GM21423 (cell line): ENCODE measurements around the gene PODXL2.
"Not testable (repeated sequence)": the region's sequence is repeated elsewhere in the genome, so short reads cannot be mapped to it uniquely, and the experiment has no call there.

Source experiments
- ATAC-seq: cut with Tn5 transposase; IDR thresholded peaks from one replicate; pipeline ENCODE4 v1.9.1; 2021; ENCODE audit warnings: mild to moderate bottlenecking, moderate library complexity; ENCODE audit not compliant: unreplicated experiment

PODXL2 gene

DNA sequence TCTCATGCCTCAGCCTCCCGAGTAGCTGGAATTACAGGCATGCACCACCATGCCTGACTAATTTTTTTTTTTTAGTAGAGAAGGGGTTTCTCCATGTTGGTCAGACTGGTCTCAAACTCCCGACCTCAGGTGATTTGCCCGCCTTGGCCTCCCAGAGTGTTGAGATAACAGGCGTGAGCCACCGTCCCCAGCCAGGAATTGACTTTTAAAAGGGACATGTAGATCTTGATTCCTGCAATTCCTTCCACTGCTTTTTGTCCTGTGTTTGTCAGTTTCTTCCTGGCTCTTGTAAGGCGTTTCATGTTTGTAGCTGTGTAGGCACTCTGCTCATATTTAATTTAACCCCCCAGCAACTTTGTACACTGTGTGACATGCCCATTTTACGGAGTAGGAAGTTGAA, 23.4 kb upstream of the PODXL2 start:
- ATAC-seq, result not testable (repeated sequence)

DNA sequence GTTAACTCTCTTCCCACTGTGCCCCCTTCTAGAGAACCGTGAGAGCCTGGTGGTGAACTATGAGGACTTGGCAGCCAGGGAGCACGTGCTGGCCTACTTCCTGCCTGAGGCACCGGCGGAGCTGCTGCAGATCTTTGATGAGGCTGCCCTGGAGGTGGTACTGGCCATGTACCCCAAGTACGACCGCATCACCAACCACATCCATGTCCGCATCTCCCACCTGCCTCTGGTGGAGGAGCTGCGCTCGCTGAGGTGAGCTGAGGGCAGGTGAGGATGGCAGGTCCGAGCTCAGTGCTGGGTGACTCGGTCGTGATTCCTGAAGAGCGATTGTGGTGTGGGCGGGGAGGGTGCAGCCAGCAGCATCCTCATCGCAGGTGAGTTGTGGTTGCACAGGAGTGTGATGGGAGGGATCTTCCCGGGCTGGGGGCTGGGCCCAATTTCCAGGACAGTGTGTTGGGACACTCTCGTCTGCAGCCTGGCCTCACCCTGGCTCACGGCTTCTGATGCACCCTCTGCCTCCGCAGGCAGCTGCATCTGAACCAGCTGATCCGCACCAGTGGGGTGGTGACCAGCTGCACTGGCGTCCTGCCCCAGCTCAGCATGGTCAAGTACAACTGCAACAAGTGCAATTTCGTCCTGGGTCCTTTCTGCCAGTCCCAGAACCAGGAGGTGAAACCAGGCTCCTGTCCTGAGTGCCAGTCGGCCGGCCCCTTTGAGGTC, 22.7 kb upstream of the PODXL2 start:
- ATAC-seq, result no peak

DNA sequence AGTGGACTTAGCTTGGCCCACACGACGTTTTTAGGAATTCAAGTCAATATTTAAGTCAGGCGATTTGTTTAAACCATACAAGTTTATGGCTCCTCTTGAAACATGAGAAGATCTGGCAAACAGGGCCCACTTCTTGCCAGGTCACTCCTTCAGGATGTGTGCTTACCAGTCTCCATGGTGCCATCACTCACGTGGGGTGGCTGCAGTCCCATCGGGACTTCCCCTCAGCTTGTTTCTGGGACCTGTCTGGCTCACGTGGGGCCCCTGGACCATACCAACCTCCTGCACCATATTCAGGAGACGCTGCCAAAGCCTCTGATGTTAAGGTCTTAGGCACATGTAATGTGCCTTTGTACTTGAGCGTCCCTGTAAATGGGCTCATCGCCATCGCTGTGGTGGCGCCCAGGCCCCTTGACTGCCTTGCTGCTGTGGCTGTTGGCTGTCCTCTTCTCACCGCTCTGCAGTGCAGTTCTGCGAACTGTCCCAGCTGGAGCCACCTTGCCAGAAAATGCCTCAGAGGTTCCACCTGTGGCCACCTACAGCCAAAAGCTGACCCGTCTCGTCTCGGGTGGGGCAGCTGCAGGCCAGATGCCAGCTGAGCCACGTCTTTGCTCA, 21.9 kb upstream of the PODXL2 start:
- no peak for ATAC-seq

DNA sequence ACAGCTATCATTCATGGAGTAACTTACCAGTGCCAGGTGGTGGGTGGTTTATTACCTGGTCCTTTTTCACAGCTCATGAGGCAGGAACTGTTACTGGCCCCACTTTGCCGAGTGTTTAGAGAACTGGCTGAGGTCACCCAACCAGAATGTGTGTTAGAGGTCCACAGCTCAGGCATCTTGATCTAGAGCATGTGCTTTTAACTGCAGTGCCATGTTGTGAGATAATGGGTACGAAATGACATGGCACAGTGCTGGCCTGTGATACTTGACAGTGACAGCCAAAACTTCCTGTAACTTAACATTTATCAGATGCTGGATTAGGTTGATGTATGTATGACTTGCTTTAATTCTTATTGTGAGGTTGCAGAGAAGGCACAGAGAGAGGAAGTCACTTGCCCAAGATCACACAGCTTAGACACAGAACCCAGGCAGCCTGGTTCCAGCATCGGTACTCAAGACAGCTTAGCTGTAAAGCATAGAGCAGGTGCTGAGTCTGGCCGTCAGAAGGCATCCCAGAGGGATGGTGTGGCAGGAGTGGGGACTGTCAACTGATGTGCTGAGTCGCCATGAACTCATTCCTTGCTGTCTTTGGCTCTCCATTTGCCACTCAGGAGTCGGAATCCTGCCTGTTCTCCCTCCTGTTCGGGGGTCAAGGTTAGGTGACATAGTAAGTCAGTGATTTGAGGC, 21.2 kb upstream of the PODXL2 start:
- no peak for ATAC-seq

DNA sequence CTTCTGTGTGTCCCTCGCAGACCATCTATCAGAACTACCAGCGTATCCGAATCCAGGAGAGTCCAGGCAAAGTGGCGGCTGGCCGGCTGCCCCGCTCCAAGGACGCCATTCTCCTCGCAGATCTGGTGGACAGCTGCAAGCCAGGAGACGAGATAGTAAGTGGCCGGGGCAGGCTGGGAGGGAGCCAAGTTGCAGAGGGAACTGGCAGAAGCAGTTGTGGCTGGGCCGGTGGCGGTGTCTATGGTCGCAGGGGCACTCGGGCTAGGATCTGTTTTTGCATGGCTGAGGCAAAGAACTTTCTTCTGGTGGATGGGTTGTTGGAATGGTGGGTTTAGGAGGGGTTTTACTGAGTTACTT, 20.6 kb upstream of the PODXL2 start:
- ATAC-seq, result no peak

DNA sequence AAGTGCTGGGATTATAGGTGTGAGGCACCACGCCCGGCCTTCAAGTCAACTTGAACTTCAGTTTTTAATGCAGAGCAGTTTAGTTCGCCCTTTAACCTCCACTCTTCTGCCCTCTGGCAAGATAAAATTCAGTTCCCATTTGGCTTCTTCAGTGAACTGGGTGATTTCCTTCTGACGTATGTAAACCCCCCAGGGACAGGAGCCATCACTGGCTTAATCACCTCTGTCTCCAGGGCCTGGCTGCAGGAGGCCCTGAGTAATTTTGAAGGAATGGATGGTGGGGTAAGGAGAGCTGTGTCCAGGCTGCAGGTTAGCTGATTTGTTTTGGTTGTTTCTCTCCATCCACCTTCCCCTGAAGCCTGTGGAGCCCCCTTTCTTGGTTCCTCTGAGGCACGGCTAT, 18.9 kb upstream of the PODXL2 start:
- no peak for ATAC-seq

DNA sequence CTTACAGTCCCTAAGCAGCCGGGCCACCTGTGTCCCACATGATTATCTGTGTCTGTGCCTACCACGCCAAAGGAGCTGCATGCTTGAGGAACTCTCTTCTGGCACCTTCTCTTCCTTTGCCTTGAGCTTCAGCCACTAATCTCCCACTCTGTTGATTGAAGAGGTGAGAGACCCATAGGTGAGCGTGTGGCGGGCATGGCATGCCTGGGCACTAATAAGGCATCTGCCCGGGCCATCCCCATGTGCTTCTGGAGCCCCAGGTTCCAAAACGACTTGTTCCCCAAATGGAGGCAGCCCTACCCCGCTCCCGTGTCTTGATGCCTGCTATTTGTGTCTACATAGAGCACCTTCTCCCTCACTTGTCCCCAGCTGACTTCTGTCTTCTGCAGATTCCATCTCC, 17.7 kb upstream of the PODXL2 start:
- no peak for ATAC-seq

DNA sequence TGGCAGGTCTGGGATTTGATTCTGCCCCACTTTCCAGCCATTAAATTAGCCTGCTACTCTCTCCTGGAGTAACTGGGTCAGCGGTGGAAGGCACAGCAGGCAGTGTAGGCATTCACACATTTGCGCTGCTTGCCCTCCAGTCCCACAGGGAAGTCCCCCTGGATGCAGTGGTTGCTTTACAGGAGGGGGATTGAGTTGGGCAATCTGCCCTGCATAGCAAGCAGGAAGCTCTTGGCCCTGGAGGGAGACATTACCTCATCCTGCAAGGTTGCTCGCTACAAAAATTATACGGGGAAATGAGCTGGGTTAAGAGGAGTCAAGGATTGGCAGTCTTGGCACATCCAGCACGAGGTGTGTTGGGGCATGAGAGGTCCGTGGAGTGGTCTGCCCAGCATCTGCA, 16.0 kb upstream of the PODXL2 start:
- ATAC-seq, result no peak

DNA sequence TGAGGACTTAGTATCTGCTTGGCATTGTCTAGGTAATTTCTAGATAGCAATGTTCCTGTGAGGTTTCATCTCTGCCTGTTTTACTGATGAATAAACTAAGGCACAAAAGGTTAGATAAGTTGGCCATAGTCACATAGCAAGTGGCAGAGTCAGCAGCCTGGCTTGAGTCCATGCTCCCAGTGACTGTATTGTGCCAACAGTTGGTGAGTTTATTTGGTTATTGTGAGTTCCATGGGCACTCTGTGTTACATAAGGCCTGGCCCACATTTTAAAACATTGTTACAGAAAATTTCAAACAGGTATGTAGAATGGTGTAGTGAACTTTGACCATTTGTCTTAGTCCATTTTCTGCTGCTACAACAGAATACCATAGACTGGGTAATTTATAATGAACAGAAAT, 15.6 kb upstream of the PODXL2 start:
- ATAC-seq, result no peak

DNA sequence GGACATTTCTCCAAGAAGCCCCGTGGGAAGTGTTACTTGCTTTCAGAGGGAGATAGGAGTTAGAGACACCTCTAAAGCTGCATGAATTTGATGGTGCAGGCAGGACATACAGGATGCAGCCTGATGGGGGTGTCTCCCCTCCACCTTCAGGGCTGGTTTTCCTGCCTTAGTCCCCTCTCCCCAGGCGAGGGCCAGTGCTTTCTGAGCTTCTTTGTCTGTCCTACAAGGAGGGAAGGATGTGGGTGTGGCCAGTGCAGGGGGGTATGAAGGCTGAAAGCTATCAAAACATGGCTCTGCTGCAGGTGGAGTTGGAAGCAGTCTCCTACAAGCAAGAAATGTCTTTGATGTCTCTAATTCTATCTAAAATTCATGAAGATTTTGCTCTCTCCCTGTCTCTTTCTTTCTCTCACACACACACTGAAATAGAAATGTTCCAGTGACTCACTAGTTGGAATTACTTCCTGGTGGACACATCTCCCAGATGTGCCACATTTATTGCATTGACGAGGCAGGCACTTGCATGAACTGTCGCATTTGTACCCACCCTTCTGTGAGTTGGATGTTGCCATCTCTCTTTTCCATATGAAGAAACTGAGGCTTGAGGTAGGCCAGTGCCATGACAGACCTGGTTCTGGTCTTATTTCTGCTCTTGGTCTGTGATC, 13.9 kb upstream of the PODXL2 start:
- no peak for ATAC-seq

DNA sequence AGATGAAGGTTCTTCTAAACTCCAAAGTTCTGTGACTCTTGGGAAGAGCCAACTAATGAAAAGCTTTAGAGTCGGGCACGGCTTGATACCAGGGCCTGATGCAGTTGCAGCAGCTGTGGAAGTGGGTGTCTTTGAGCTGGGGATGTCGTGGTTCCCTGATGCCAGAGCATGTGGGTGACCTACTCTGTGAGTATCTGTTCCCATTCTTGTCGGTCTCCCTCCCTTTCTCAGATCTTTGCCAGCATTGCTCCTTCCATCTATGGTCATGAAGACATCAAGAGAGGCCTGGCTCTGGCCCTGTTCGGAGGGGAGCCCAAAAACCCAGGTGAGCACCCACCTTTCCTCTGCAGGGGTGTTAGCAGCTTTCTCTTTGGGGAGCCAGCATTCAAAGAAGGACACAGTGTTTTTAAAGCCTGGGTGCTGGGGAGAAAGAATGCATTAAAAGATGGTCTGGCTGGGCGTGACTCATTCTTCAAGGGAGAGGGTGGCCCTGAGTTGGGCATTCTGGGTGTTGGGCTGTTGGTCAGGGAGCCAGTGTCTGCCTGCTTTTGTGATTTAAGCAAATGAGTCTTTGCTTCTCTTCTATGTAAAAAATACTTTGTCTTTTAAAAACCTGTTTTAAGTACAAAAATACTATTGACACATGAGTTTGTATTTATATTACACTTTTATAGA, 13.2 kb upstream of the PODXL2 start:
- ATAC-seq, result no peak

DNA sequence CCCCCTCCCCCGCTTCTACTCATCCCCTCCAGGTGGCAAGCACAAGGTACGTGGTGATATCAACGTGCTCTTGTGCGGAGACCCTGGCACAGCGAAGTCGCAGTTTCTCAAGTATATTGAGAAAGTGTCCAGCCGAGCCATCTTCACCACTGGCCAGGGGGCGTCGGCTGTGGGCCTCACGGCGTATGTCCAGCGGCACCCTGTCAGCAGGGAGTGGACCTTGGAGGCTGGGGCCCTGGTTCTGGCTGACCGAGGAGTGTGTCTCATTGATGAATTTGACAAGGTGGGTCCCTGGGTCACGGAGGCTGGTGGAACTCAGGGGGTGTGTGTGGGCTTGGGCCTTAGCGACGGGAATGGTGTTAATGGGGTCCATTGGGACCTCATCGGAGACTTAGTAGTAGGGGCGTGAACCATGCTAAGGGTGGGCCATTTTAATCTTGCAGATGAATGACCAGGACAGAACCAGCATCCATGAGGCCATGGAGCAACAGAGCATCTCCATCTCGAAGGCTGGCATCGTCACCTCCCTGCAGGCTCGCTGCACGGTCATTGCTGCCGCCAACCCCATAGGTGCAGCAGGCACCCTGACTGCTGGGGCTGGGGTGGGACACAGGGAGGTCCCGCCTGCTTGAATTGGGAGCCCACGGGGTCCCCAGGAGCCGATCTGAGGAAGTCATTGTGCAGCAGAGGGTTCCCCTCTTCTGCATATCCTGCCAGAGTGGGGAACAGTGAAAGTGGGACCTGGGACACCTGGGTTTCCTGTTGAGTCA, 12.0 kb upstream of the PODXL2 start:
- no peak for ATAC-seq

DNA sequence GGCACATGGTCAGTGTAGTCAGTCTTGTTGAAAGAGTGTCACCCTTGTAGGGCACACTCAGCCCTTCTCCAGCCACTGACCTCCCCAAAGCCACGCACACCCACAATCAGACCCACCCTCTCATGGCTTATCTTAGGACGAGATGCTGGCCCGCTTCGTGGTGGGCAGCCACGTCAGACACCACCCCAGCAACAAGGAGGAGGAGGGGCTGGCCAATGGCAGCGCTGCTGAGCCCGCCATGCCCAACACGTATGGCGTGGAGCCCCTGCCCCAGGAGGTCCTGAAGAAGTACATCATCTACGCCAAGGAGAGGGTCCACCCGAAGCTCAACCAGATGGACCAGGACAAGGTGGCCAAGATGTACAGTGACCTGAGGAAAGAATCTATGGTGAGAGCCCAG, 10.1 kb upstream of the PODXL2 start:
- no peak for ATAC-seq

DNA sequence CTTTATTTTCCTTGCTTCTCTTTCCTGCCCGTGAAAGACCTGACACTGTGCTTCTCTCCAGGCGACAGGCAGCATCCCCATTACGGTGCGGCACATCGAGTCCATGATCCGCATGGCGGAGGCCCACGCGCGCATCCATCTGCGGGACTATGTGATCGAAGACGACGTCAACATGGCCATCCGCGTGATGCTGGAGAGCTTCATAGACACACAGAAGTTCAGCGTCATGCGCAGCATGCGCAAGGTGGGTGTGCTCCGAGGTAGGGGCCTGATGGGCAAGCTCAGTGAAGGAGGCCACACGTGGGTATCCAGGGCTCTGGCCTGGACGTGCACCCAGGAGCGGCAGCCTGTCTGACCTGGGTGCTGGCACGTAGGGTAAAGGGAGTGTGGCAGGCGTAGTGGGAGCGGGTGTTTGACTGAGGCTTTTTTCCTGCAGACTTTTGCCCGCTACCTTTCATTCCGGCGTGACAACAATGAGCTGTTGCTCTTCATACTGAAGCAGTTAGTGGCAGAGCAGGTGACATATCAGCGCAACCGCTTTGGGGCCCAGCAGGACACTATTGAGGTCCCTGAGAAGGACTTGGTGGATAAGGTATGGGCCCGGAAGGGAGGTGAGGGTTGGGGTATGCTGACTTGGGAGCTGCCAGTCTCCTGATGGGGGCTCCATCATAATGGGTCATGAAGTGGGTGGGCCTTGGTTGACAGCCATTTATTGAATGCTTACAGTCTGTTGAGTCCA, 8.2 kb upstream of the PODXL2 start:
- no peak for ATAC-seq

DNA sequence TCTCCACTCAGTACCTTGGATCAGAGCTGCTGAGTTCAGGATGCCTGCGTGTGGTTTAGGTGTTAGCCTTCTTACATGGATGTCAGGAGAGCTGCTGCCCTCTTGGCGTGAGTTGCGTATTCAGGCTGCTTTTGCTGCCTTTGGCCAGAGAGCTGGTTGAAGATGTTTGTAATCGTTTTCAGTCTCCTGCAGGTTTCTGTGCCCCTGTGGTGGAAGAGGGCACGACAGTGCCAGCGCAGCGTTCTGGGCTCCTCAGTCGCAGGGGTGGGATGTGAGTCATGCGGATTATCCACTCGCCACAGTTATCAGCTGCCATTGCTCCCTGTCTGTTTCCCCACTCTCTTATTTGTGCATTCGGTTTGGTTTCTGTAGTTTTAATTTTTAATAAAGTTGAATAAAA, 7.0 kb upstream of the PODXL2 start:
- no peak for ATAC-seq

DNA sequence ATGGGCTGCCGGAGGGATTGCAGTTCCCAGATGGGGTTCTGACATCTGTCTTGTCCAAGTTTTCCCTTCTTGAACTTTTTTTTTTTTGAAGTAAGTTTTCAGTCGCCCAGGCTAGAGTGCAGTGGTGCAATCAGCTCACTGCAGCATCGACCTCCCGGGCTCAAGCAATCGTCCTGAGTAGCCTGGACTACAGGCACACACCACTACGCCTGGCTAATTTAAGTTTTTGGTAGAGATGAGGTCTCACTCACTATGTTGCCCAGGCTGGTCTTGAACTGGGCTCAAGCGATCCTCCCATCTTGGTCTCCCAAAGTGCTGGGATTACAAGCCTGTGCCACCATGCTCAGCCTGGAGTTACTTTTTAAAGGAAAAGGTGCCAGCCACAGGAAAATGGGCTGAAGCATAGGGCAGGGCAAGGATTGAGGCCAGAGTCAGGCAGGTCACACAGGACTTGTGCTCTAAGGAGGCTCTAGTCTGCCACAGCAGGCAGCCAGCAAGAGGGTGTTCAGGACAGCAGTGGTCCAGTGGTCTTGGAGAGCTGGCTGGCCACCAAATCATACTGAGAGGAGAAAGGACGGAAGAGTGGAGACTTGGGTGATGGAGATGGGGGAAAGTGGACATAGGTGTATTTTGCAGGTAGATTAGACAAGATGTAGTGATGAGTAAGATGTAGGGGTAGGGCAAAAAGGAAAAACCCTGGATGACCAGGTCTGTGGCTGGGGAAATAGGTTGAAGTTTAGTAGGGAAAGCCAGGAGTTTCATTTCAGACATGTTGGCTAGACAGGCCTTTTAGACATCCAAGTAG, 6.0 kb upstream of the PODXL2 start:
- ATAC-seq, result no peak

DNA sequence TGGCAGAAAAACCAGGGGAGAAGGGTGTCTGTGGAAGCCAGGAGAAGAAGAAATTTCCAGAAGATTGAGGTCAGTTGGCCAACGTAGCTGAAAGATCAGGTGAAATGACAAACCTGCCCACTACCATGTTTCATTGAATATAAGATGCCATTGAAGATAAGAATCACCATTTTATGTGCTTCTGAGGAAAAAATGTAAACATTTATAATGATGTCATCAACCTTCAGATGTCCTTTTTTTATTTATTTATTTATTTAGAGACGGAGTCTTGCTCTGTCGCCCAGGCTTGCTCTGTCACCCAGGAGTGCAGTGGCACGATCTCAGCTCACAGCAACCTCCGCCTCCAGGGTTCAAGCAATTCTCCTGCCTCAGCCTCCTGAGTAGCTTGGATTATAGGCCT, 4.9 kb upstream of the PODXL2 start:
- no peak for ATAC-seq

DNA sequence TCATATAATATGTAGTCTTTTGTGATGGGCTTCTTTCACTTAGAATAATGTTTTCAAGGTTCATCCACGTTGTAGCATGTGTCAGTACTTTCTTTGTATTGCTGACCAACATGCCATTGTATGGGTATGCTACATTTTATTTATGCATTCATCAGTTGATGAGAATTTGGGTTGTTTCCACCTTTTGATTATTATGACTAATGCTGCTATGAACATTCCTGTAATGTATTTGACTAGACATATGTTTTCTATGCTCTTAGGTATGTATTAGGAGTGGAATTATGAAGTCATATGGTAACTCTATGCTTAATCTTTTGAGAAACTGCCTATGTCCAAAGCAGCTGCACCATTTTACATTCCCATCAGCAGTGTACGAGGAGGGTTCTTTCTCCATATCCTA, 3.2 kb upstream of the PODXL2 start:
- ATAC-seq, result no peak

DNA sequence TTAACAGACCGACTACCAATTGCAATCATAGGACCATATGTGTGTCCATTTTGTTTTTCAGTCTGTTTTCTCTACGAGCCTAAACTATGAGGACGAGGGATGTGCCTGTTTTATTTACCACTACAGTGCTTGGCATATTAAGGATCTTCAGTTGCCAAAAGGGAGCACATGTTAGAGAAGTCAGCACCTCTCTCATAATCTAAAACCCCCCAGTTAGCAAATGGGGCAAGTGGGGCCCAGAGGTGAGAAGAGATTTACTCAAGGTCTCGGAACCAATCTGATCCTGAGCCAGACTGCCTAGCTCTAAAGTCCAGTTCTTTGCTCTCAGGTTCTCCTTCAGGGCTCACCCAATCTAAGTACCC, 578 bp upstream of the PODXL2 start:
- no peak for ATAC-seq
